ENCODE data around the gene PLCD3. TPM values are rescaled to one million over a fixed set of nuclear protein-coding genes. Genes with fewer than 3 reads are reported as not detected.

Gene PLCD3
- total and polyA plus RNA-seq, 10 donors = 1.5 to 9.9 (median 6.3) TPM

- H3K4me3 ChIP-seq = peak overlapping the region; percentile 71 to 89 (median 80)
- intact Hi-C loops (cut with DNase I; ENCODE audit: low total_unique reads) = no loop called here
- DNase-seq = no peak
- peaks cover 0 to 4% (median 0%) of the 10 kb centered on the region in 6 donors for H3K36me3 ChIP-seq
- TF ChIP-seq CTCF (IDR thresholded peaks at IDR 0.05 in 8 of 11, conservative IDR thresholded peaks at IDR 0.05 in 3 of 11) (no peak), POLR2A (IDR thresholded peaks at IDR 0.05) (no peak), POLR2AphosphoS5 (IDR thresholded peaks at IDR 0.05) (no peak)
- no peaks in the 10 kb centered on the region for H3K27me3 ChIP-seq (replicated peaks in 1 of 7)
- peaks cover 29 to 65% (median 52%) of the 10 kb centered on the region in 6 donors for H3K4me1 ChIP-seq
- H3K27ac ChIP-seq = peak overlapping the region; percentile 78 to 97 (median 91)
- WGBS, 5 donors = 10 to 20% (median 13%) methylated on average over 15 of the region's 15 CpGs
- no peaks in the 10 kb centered on the region for H3K9me3 ChIP-seq
Observed at GRCh38 chr17:45060382-45060796, 71.9 kb downstream of the PLCD3 start.

Small RNAs within 50 kb of the gene (microRNA-seq; reads per million reads assigned to microRNA genes)
- gene MIR6784 = 0 reads per million in 3 donors

Small RNAs within 50 kb of the gene (small RNA-seq; reads per million reads assigned to genes)
- gene MIR6784 (0 to 0.06 (median 0) reads per million in 4 donors), gene RF00019 (0 reads per million in 4 donors)

Other genes with a start within 250 kb of the PLCD3 start
- gene EFTUD2, start 233.1 kb downstream of the PLCD3 start, total RNA-seq = 100 to 1,000 TPM in 6 of 7 donors, 10 to 100 TPM in 1; 77.4 to 140 (median 104) TPM
- 10 to 100 TPM; 39.0 to 44.0 (median 43.6) TPM for gene EFTUD2, start 233.1 kb downstream of the PLCD3 start, polyA plus RNA-seq
- gene GFAP, start 217.0 kb downstream of the PLCD3 start, total RNA-seq = 1 to 10 TPM in 1 of 7 donors, under 1 TPM in 2, not detected in 4; 0.41 to 1.7 (median 0.54) TPM
- gene GFAP, start 217.0 kb downstream of the PLCD3 start, polyA plus RNA-seq = under 1 TPM in 2 of 3 donors, not detected in 1; 0.32 to 0.61 TPM
- 1 to 10 TPM; 1.1 to 5.8 (median 4.4) TPM for gene KIF18B, start 184.7 kb downstream of the PLCD3 start, total RNA-seq
- gene KIF18B, start 184.7 kb downstream of the PLCD3 start, polyA plus RNA-seq = 1 to 10 TPM in 2 of 3 donors, under 1 TPM in 1; 0.26 to 1.5 (median 1.2) TPM
- gene C1QL1, start 164.2 kb downstream of the PLCD3 start, total RNA-seq = under 1 TPM in 1 of 7 donors, not detected in 6; 0.20 TPM
- gene C1QL1, start 164.2 kb downstream of the PLCD3 start, polyA plus RNA-seq = under 1 TPM in 1 of 3 donors, not detected in 2; 0.38 TPM
- 10 to 100 TPM; 16.0 to 23.7 (median 19.6) TPM for gene DCAKD, start 80.9 kb downstream of the PLCD3 start, total RNA-seq
- 10 to 100 TPM in 2 of 3 donors, 1 to 10 TPM in 1; 7.2 to 10.9 (median 10.4) TPM for gene DCAKD, start 80.9 kb downstream of the PLCD3 start, polyA plus RNA-seq
- gene NMT1, start 71.2 kb downstream of the PLCD3 start, total RNA-seq = 100 to 1,000 TPM in 2 of 7 donors, 10 to 100 TPM in 5; 49.7 to 108 (median 94.4) TPM
- gene NMT1, start 71.2 kb downstream of the PLCD3 start, polyA plus RNA-seq = 10 to 100 TPM; 37.5 to 58.7 (median 37.7) TPM
- 10 to 100 TPM; 14.1 to 24.6 (median 20.2) TPM for gene ACBD4, start 3.2 kb upstream of the PLCD3 start, total RNA-seq
- gene ACBD4, start 3.2 kb upstream of the PLCD3 start, polyA plus RNA-seq = 10 to 100 TPM; 22.8 to 32.8 (median 31.8) TPM
- gene HEXIM1, start 16.0 kb upstream of the PLCD3 start, total RNA-seq = 10 to 100 TPM; 23.4 to 43.1 (median 27.8) TPM
- 10 to 100 TPM; 12.9 to 26.7 (median 15.1) TPM for gene HEXIM1, start 16.0 kb upstream of the PLCD3 start, polyA plus RNA-seq
- 1 to 10 TPM; 4.0 to 9.4 (median 6.1) TPM for gene HEXIM2, start 29.4 kb upstream of the PLCD3 start, total RNA-seq
- gene HEXIM2, start 29.4 kb upstream of the PLCD3 start, polyA plus RNA-seq = 10 to 100 TPM in 1 of 3 donors, 1 to 10 TPM in 2; 8.7 to 10.4 (median 9.9) TPM
- gene FMNL1, start 89.4 kb upstream of the PLCD3 start, total RNA-seq = 100 to 1,000 TPM; 113 to 281 (median 190) TPM
- 10 to 100 TPM; 40.8 to 71.8 (median 62.8) TPM for gene FMNL1, start 89.4 kb upstream of the PLCD3 start, polyA plus RNA-seq
- under 1 TPM in 1 of 7 donors, not detected in 6; 0.17 TPM for gene SPATA32, start 129.6 kb upstream of the PLCD3 start, total RNA-seq
- gene SPATA32, start 129.6 kb upstream of the PLCD3 start, polyA plus RNA-seq = under 1 TPM in 2 of 3 donors, not detected in 1; 0.08 to 0.09 TPM
- 10 to 100 TPM; 22.1 to 36.3 (median 32.1) TPM for gene MAP3K14, start 184.5 kb upstream of the PLCD3 start, total RNA-seq
- 10 to 100 TPM; 17.3 to 18.8 (median 18.0) TPM for gene MAP3K14, start 184.5 kb upstream of the PLCD3 start, polyA plus RNA-seq